Activated naive CD8-positive, alpha-beta T cell treated with anti-CD3 and anti-CD28 coated beads, Interleukin-2, amount 50 U/mL, for 24 hours (primary cell): ENCODE measurements around the gene EEF1A2.

Experiments
- ATAC-seq: fragments of 150-1000 bp; cut with Tn5 transposase; one replicate; pipeline ENCODE4 v1.10.0; 2021
- DNase-seq: peaks from one replicate; pipeline ENCODE4 v3.0.0; 2021
- H3K27ac Mint-ChIP-seq: one replicate; pipeline ENCODE4 v1.8.0; 2021; ENCODE audit warnings: mild to moderate bottlenecking, mixed read lengths
- H3K27me3 Mint-ChIP-seq: one replicate; pipeline ENCODE4 v1.8.0; 2021; ENCODE audit warnings: mixed read lengths
- H3K36me3 Mint-ChIP-seq: one replicate; pipeline ENCODE4 v1.8.0; 2021; ENCODE audit warnings: low read depth, mixed read lengths
- H3K4me1 Mint-ChIP-seq: one replicate; pipeline ENCODE4 v1.8.0; 2021; ENCODE audit warnings: mixed read lengths
- H3K4me3 Mint-ChIP-seq: one replicate; pipeline ENCODE4 v1.8.0; 2021; ENCODE audit warnings: mild to moderate bottlenecking, moderate library complexity, mixed read lengths
- H3K9me3 Mint-ChIP-seq: one replicate; pipeline ENCODE4 v1.8.0; 2021; ENCODE audit warnings: mixed read lengths

EEF1A2 gene

GRCh38 chr20:63502671-63503172 is 3.8 kb upstream of the EEF1A2 start:
- H3K9me3 Mint-ChIP-seq, result no peaks in the 10 kb centered on the region
- peaks cover 2% of the 10 kb centered on the region for H3K36me3 Mint-ChIP-seq
- peaks cover 4% of the 10 kb centered on the region for H3K4me1 Mint-ChIP-seq
- ATAC-seq (no peak), DNase-seq (no peak)
- H3K27ac Mint-ChIP-seq, result no peak overlapping the region
- no peak overlapping the region for H3K4me3 Mint-ChIP-seq
- peaks cover 12% of the 10 kb centered on the region for H3K27me3 Mint-ChIP-seq

DNA sequence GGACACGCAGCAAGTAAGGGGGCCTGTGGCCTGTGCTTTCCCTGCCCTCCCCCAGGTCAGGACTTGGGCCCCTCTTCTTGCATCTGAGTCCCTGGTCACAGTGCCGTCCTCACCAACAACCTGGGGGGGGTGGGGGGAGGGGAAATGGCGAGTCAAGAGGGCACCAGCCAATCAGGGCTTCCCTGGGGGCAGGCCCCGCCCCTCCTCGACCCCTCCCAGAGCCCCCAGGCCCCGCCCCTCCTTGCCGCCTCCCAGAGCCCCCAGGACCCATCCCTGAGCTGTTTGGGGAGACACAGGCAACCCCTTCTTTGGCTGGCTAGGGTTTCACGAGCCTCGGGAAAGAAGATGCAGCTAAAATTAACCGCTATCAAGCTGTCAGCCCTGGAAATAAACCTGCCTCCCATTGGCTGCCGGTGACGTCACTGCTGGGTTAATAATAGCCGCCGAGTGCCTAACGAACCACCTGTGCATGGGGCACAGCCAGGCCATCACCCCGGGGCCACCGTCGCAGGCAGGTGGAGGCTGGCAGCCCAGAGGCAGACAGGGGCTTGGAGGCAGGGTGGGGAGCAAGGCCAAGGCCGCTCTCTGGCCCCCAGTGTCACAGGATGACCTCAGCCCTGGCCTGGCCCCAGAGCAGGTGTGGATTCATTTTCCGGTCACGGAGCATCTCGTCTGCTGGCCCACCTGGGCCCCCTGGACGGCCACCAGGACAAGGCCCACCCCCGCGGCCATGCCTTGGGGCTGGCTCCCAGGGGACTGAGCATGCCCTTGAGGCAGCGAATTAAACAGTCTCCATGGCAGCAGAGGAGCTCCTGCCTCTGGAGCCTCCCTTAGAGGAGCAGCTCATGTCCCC is 3.2 kb upstream of the EEF1A2 start:
- no peak overlapping the region for H3K27ac Mint-ChIP-seq
- no peak overlapping the region for H3K4me3 Mint-ChIP-seq
- H3K4me1 Mint-ChIP-seq, result peaks cover 3% of the 10 kb centered on the region
- DNase-seq (no peak), ATAC-seq (no peak)
- no peaks in the 10 kb centered on the region for H3K9me3 Mint-ChIP-seq
- H3K36me3 Mint-ChIP-seq, result peaks cover 2% of the 10 kb centered on the region
- peaks cover 15% of the 10 kb centered on the region for H3K27me3 Mint-ChIP-seq

- Mint-ChIP-seq H3K36me3 (peaks cover 2% of the 10 kb centered on the region), H3K27me3 (peaks cover 20% of the 10 kb centered on the region), H3K9me3 (no peaks in the 10 kb centered on the region), H3K4me3 (no peak overlapping the region), H3K4me1 (peaks cover 2% of the 10 kb centered on the region), H3K27ac (no peak overlapping the region)
- DNase-seq (no peak), ATAC-seq (no peak)
Observed at GRCh38 chr20:63500902-63501817, 2.3 kb upstream of the EEF1A2 start.

DNA sequence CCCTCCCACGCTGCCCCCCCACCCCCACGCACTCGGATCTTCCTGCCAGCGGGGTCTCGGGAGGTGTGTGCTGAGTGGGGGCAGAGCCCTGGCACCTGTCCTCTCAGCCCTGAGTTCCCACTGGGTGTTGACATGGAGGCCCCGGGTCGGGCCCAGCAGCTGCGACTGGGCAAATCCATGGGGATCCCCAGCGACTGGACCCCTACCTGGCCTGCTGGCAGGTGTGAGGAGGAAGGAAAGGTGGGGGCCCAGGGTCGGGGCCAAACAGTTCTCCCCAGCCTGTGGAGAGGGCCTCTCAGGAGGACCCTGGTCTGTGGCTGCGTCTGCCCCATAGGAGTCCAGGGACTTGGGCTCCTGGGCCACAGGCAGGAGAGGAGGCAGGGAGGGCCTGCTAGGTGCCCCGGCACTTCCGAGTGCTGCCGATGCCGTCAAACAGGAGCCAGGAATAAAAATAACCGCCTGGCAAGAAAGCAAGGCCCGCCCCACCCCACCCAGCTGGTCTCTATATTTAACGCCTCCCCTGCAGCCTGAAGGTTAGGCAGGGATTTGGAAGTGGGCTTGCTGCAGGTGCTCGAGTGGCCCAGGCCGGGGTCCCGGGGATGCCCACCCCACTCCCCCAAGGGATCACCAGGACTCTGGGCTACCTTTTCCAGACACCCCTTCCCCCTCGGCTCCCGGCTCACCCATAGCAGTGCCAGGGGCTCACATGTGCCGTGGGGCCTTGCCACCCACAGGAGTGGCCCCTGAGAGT is 1.4 kb upstream of the EEF1A2 start:
- ATAC-seq (no peak), DNase-seq (no peak)
- Mint-ChIP-seq H3K27ac (no peak overlapping the region), H3K4me1 (peaks cover 2% of the 10 kb centered on the region), H3K36me3 (peaks cover 2% of the 10 kb centered on the region), H3K4me3 (no peak overlapping the region), H3K27me3 (peaks cover 21% of the 10 kb centered on the region), H3K9me3 (no peaks in the 10 kb centered on the region)

GRCh38 chr20:63499338-63499969 is 571 bp upstream of the EEF1A2 start:
- peaks cover 15% of the 10 kb centered on the region for H3K27me3 Mint-ChIP-seq

GRCh38 chr20:63497946-63498935 is 642 bp downstream of the EEF1A2 start:
- H3K4me3 Mint-ChIP-seq, result no peak overlapping the region
- no peak for DNase-seq

More at GRCh38 chr20:63499338-63499969, 571 bp upstream of the EEF1A2 start:
- ATAC-seq, result peak; percentile 16
- Mint-ChIP-seq H3K27ac (no peak overlapping the region), H3K9me3 (no peaks in the 10 kb centered on the region), H3K4me3 (no peak overlapping the region), H3K36me3 (no peaks in the 10 kb centered on the region), H3K4me1 (peaks cover 2% of the 10 kb centered on the region)
- DNase-seq, result no peak

GRCh38 chr20:63497138-63497945 is 1.5 kb downstream of the EEF1A2 start:
- Mint-ChIP-seq H3K36me3 (no peaks in the 10 kb centered on the region), H3K4me3 (no peak overlapping the region), H3K9me3 (peaks cover 2% of the 10 kb centered on the region), H3K4me1 (peaks cover 2% of the 10 kb centered on the region), H3K27ac (no peak overlapping the region), H3K27me3 (peaks cover 15% of the 10 kb centered on the region)
- no peak for DNase-seq
- no peak for ATAC-seq

More at GRCh38 chr20:63497946-63498935, 642 bp downstream of the EEF1A2 start:
- Mint-ChIP-seq H3K4me1 (peaks cover 2% of the 10 kb centered on the region), H3K27ac (no peak overlapping the region), H3K9me3 (no peaks in the 10 kb centered on the region), H3K27me3 (peaks cover 15% of the 10 kb centered on the region), H3K36me3 (no peaks in the 10 kb centered on the region)
- ATAC-seq, result no peak

GRCh38 chr20:63496596-63497120 is 2.2 kb downstream of the EEF1A2 start:
- H3K36me3 Mint-ChIP-seq, result no peaks in the 10 kb centered on the region
- H3K4me3 Mint-ChIP-seq, result no peak overlapping the region
- no peak overlapping the region for H3K27ac Mint-ChIP-seq
- H3K4me1 Mint-ChIP-seq, result peaks cover 2% of the 10 kb centered on the region
- peaks cover 19% of the 10 kb centered on the region for H3K27me3 Mint-ChIP-seq
- H3K9me3 Mint-ChIP-seq, result peaks cover 6% of the 10 kb centered on the region
- no peak for ATAC-seq
- no peak for DNase-seq

DNA sequence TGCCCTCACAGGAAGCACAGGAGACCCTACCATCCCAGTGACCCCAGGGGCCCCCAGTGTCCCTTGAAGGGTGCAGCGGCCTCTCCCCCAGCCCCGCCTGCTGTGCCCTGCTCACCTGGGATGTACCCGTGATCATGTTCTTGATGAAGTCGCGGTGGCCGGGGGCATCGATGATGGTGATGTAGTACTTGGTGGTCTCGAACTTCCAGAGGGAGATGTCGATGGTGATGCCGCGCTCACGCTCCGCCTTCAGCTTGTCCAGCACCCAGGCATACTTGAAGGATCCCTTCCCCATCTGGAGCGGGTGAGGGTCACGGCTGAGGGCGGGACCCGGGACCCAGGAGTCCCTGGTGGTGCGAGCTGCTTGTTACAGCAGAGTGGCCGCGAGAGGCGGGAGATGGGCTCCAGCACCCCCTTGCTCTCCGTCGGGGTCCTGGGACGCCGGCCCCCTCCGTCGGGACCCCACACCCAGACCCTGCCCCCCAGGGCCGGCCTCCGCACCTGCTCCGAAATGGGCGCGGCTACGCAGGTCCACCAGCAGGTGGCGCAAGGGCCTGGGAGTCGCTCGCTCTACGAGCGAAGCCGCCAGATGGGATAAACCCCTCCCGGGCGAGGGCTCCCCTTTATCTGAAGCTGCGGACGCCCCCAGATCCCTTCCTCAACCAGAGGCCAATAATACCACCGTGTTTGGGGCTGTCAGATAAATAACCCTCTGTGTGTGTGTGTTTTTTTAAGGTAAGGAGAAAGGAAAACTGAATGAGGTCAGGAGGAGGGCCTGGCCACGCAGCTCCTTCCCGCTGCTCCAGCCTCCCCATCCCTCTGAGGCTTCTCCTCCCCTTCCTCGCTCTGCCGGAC is 2.9 kb downstream of the EEF1A2 start:
- no peak overlapping the region for H3K27ac Mint-ChIP-seq

DNA sequence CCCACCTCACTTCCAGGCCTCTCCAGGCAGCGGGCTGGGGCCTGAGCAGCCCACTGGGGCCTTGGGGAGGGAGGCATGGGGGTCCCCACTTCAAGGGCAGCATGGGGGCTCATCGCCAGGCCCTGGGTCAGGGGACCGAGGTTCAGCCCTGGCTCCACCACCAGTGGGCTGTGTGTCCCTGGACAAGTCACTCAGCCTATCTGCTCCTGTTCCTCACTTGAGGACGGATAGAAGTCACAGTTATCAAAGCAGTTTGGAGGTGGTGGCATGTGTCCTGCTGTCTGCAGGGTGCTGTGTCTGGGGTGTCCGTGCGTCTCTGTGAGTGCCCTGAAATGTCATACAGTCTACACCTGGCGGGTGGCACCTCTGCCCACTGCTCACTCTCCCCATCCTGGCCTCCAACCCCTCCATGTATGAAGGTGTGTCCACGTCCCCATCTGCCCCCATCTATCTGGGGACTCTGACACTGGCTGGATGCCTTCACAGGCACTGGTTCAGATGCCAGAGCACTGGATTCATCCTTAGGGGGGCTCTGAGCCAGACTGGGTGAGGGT is 3.6 kb downstream of the EEF1A2 start:
- Mint-ChIP-seq H3K4me1 (peaks cover 2% of the 10 kb centered on the region), H3K27me3 (peaks cover 23% of the 10 kb centered on the region), H3K4me3 (no peak overlapping the region), H3K27ac (no peak overlapping the region), H3K36me3 (no peaks in the 10 kb centered on the region), H3K9me3 (peaks cover 6% of the 10 kb centered on the region)
- DNase-seq (no peak), ATAC-seq (no peak)

More for the DNA sequence above, 2.9 kb downstream of the EEF1A2 start:
- peak; percentile 86 for DNase-seq
- Mint-ChIP-seq H3K4me3 (peak overlapping the region; percentile 54), H3K9me3 (peaks cover 6% of the 10 kb centered on the region), H3K36me3 (no peaks in the 10 kb centered on the region), H3K27me3 (peaks cover 23% of the 10 kb centered on the region), H3K4me1 (peaks cover 2% of the 10 kb centered on the region)
- peak; percentile 59 for ATAC-seq

DNA sequence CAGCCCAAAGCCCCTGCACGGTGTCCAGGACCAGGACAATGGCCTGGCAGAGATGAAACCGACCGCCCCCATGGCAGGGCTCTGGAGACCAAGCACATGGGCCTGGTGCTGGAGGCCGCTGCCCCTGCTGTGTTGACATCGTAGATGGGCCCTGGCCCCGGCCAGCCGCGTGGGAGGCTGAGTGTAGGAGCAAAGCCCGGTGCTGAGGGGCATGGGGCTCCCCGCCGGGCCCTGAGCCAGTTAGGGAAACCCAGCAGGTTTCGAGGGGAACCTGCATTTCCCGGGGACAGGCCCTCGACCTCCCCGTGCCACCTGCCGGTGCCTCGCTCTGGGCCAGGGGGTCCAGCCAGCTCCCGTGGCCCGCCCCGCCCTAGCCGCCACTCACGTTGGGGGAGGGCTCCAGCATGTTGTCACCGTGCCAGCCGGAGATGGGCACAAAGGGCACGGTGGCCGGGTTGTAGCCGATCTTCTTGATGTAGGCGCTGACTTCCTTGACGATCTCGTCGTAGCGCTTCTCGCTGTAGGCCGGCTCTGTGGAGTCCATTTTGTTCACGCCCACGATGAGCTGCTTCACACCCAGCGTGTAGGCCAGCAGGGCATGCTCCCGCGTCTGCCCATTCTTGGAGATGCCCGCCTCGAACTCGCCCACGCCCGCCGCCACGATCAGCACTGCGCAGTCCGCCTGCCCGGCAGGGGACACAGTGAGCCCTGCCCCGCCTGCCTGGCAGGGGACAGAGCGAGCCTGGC is 4.3 kb downstream of the EEF1A2 start:
- no peak for DNase-seq
- no peak overlapping the region for H3K27ac Mint-ChIP-seq
- H3K4me3 Mint-ChIP-seq, result no peak overlapping the region
- peaks cover 2% of the 10 kb centered on the region for H3K4me1 Mint-ChIP-seq
- peaks cover 6% of the 10 kb centered on the region for H3K9me3 Mint-ChIP-seq
- H3K27me3 Mint-ChIP-seq, result peaks cover 26% of the 10 kb centered on the region
- ATAC-seq, result no peak
- H3K36me3 Mint-ChIP-seq, result no peaks in the 10 kb centered on the region
